HG02870 (cell line): ENCODE measurements around the gene PALS2.

Experiments
- ATAC-seq: cut with Tn5 transposase; IDR thresholded peaks from one replicate; pipeline ENCODE4 v1.9.1; 2021; ENCODE audit warnings: mild to moderate bottlenecking, moderate library complexity; ENCODE audit not compliant: unreplicated experiment

PALS2 gene

GRCh38 chr7:24582166-24582565, 8.9 kb downstream of the PALS2 start:
- no peak for ATAC-seq

DNA sequence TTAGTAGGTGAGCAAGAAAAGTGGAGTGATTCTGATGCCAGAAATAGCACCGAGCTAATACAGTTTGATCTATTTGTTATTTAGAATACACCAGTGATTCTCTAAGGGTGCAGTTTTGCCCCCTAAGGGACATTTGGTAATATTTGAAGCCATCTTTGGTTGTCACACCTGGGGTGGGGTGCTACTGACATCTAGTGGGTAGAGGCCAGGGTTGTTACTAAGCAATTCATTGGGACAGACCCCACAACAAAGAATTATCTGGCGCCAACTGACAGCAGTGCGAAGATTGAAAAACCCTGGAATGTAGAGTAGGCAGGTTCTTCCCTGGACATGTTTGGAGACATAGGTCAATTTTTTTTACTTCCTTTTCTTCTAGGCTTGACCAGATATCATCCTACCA, 14.6 kb downstream of the PALS2 start:
- peak; percentile 40 for ATAC-seq

- ATAC-seq: no peak
Measured at GRCh38 chr7:24591152-24591551, 17.9 kb downstream of the PALS2 start.

- ATAC-seq: no peak
Measured at GRCh38 chr7:24595671-24596418, 22.6 kb downstream of the PALS2 start.

DNA sequence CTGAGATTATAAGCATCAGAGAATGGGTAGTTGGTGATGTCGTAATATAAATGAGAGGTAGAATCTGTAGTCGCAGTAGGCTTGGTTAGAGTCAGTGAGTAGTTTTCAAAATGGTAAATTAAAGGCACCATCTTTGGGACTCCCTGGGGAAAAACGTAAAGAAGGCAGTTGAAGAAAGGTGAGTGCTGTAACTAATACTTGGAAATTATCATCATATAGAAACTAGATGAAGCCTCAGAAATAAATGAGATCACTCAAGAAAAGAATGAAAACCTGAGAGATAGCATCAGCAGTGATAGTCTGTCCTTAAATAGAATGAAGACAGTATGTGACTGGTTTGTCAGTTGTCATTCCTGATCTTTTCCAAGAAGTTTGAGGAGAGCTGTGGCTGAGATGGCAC, 23.8 kb downstream of the PALS2 start:
- ATAC-seq: peak; percentile 71

- ATAC-seq: no peak
Measured at GRCh38 chr7:24601600-24601999, 28.3 kb downstream of the PALS2 start.

DNA sequence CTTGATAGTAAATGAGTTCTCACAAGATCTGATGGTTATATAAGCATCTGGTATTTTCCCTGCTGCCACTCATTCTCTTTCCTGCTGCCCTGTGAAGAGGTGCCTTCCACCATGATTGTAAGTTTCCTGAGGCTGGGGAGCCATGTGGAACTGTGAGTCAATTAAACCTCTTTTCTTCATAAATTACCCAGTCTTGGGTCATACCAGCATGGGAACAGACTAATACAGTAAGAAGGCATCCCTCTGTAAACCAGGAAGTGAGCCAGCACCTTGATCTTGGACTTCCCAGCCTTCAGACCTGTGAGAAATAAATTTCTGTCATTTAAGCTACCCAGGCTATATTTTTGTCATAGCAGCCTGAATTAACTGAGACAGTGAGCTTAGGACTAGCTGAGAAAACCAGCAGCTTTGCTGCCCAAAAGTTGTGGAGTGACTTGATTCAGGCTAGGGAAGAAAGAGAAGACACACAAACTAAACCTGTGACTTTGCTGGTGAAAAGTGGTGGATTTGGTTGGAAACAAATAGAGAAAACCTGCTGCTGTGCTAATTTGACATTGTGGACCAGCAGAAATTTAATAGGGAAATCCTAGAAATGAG, 29.7 kb downstream of the PALS2 start:
- no peak for ATAC-seq

GRCh38 chr7:24604630-24605029, 31.4 kb downstream of the PALS2 start:
- no peak for ATAC-seq

DNA sequence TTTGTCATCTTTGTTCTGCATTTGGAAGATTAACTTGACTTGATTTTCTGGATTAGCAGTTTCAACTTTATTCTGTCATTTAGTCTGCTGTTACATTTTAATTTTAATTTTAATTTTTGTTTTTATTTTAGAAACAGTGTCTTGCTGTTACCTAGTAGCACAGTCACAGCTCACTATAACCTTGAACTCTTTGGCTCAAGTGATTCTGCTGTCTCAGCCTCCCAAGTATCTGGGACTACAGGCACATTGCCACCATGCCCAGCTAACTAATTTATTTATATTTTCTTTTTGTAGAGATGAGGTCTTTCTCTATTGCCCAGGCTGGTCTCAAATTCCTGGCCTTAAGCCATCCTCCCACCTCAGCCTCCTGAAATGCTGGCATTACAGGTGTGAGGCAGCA, 35.3 kb downstream of the PALS2 start:
- no peak for ATAC-seq

- ATAC-seq: no peak
Measured at GRCh38 chr7:24609059-24609458, 35.8 kb downstream of the PALS2 start.

DNA sequence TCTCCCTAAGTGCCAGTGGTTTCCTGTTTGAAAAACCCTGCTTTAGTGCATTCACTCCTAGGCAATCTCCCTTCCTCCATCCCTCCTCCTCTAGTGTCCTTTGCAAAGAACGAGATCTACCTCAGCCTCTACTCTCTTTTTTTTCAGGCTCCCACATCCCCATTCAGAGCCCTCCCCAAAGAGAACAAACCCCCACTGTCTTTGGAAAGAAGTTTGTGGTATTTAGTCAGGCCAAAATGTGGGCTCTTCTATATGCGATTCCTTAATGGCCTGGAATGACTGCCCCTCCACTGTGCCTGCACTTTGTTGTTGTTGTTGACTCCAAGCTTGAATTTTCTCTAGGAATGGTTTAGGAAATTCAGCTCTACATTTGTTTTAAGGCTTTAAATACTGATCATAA, 36.3 kb downstream of the PALS2 start:
- no peak for ATAC-seq

DNA sequence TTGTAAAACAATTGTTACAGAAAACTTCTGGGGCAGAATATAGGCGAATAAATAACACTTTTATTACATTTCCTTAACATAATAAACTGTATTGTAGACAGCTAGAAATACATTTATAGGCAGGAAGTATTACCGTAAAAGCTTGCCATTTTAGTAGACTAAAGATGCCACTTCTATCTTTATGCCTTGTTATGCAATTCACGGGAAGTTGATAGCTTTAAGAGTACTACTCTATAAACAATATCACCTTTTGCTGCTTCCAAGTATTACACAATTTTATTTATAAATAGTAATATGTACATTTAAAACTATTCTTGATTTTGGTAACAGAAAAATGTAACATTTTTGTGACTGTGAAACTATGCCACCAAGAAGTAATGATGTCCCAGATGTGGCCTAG, 37.9 kb downstream of the PALS2 start:
- ATAC-seq: no peak

DNA sequence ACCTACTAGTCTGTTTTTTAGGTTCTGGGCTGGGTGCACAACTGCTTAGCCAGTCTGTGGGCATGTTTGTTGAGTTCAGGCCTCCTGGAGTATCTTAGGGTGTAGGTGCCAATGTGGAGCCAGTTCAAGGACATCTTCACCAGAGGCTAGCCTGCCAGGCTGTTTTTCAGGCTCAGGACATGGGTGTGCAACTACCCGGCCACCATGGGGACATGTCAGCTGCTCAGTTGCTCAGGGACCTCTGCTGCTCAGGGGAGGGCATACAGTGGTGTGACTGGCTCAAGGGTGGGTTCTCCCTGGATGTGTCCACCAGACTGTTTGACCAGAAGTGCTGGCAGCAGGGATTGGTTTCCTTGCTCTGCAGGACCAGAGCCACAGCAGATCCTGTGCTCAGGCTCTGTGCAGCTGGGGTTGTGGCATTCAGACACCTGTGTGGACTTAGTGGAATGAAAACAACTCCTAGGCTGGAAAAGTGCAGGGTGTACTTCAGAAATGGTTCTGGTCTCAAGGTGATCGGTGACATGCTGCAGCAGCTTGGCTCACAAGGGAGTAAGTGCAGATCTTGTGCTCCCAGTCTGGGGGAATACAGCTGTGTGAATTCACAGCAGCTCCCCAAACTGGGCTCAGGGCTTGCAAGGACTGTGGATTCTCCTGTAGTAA, 44.8 kb downstream of the PALS2 start:
- ATAC-seq: no peak

DNA sequence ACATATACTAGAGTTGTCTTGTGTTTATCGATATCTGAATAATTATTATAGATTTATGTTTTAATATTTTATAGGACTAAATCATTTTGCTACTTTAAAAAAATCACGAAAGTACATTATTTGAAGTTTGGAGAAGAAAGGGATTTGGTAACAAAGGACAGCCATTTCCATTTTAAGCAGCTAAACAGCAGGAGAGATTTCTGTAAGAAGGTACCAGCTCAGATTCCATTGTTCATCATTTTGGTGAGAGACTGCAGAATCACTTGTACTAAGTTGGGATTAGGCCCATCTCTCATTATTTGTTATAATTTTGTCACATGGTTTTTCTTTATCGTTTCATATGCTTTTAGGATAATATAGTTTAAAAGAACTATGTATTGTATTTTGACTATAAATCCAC, 46.7 kb downstream of the PALS2 start:
- ATAC-seq: no peak

DNA sequence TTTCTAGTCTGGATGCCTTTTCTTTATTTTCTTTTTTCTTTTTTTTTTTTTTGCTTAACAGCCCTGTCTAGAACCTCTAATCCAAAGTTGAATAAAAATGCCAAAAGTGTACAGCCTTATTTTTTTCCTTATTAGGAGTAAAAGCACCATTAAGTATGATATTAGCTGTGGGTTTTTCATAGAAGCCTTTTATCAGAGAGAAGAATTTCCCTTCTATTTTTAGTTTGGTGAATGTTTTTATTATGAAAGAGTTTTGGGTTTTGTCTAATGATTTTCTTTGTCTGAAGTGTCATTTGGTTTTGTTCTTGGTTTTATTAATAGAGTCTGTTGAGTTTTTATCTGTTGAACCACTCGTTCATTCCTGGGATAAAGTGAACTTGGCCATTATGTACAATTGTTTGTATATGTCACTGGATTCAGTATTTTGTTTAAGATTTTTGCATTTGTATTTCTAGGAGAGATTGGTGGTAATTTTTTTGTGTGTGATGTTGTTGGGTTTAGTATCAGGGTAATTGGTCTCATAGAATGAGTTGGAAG, 49.5 kb downstream of the PALS2 start:
- ATAC-seq: no peak
